Activated naive CD4-positive, alpha-beta T cell (primary cell): ENCODE measurements around the gene ALKAL2.

Experiments used
- DNase-seq, 4 experiments: peaks; one replicate each; lab custom pipeline; 2025; lab: John Stamatoyannopoulos, UW

ALKAL2 gene

GRCh38 chr2:290090-290722 is 2.3 kb upstream of the ALKAL2 start:
- peak in 1 of 4 experiments; percentile 27 for DNase-seq

GRCh38 chr2:289362-290089 is 1.6 kb upstream of the ALKAL2 start:
- DNase-seq, result no peak

- DNase-seq, result no peak
These were observed 969 bp upstream of the ALKAL2 start for GRCh38 chr2:288758-289361.

GRCh38 chr2:287471-287885 is 413 bp downstream of the ALKAL2 start:
- no peak for DNase-seq

GRCh38 chr2:286774-287392 is 1.0 kb downstream of the ALKAL2 start:
- no peak for DNase-seq

- no peak for DNase-seq
These were observed 1.9 kb downstream of the ALKAL2 start for GRCh38 chr2:286035-286434.

GRCh38 chr2:285531-285930 is 2.4 kb downstream of the ALKAL2 start:
- no peak for DNase-seq

- DNase-seq, result no peak
These were observed 2.9 kb downstream of the ALKAL2 start for GRCh38 chr2:284896-285492.

- DNase-seq, result no peak
These were observed 3.7 kb downstream of the ALKAL2 start for GRCh38 chr2:283996-284794.

GRCh38 chr2:282371-283263 is 5.3 kb downstream of the ALKAL2 start:
- no peak for DNase-seq

- DNase-seq, result no peak
These were observed 6.5 kb downstream of the ALKAL2 start for GRCh38 chr2:281381-281780.

GRCh38 chr2:280650-281110 is 7.2 kb downstream of the ALKAL2 start:
- no peak for DNase-seq

GRCh38 chr2:279956-280649 is 7.8 kb downstream of the ALKAL2 start:
- no peak for DNase-seq

GRCh38 chr2:279366-279765 is 8.5 kb downstream of the ALKAL2 start:
- no peak for DNase-seq

- no peak for DNase-seq
These were observed 9.0 kb downstream of the ALKAL2 start for GRCh38 chr2:278927-279320.

- DNase-seq, result no peak
These were observed 9.5 kb downstream of the ALKAL2 start for GRCh38 chr2:278312-278926.

GRCh38 chr2:275466-275865 is 12.4 kb downstream of the ALKAL2 start:
- DNase-seq, result no peak

- no peak for DNase-seq
These were observed 13.4 kb downstream of the ALKAL2 start for GRCh38 chr2:274503-274902.

GRCh38 chr2:273333-273732 is 14.6 kb downstream of the ALKAL2 start:
- no peak for DNase-seq
